Prostate gland (tissue), 2 donors: ENCODE data around the gene IL16.

ENCODE experiments used
- CTCF ChIP-seq, 4 experiments: fragments of 200-600 bp in 2 of 4; fragments of 450-650 bp in 2 of 4; sonication (generic) in 2 of 4; IDR thresholded peaks; 1 replicate in 3 of 4; 2 replicates in 1 of 4; pipeline ENCODE4 v1.5.1; 2016 to 2019; ENCODE audit warnings: antibody characterized with exemption in 4 of 4, mild to moderate bottlenecking in 2 of 4, moderate library complexity in 2 of 4
- POLR2A ChIP-seq: fragments of 450-650 bp; IDR thresholded peaks from one replicate; pipeline ENCODE4 v1.6.1; 2016; ENCODE audit warnings: antibody characterized with exemption, mild to moderate bottlenecking

DNA sequence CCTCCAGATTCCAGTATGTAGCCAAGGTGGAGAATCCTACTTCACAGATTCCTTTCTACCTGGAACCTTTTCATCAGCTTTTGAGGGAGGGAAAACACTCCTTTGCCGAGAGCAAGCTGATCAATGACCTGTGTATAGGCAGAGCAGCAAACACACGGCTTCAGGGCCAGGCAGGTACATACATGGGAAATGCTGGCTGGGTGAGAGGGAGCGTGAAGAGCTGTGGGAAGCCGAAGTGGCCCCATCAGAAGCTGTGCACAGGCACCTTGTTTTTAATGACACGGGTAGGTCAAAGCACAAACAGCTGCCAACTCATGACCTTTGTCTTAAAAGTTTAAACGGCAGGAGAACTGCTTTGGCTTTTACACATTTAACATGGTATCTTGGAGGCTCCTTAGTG lies 101.9 kb downstream of the IL16 start:
- TF ChIP-seq POLR2A (no peak), CTCF (IDR thresholded peaks at IDR 0.05) (no peak)
